Renal pelvis (tissue), 12 donors: Measurements from ENCODE around the gene NUDT22. TPM values are rescaled to one million over a fixed set of nuclear protein-coding genes. Genes with fewer than 3 reads are reported as not detected.

Source experiments
- DNase-seq: peaks from one replicate; pipeline ENCODE4 v3.0.0-alpha.2; 2013
- long read RNA-seq, 16 experiments: transcript quantifications; one replicate each; lab custom pipeline, GENCODE V29; 2026
- polyA plus RNA-seq, 3 donors: library from polyadenylated mRNA; unstranded; fragments of 120-200 nt; gene quantifications; one replicate each; pipeline ENCODE4 v1.2.1, GENCODE V29; 2013; ENCODE audit not compliant: insufficient read length in 3 of 3

NUDT22 gene
- polyA plus RNA-seq, result 10 to 100 TPM; 27.9 to 34.4 (median 30.1) TPM
- long read RNA-seq, donor 1, partial matches to known transcripts, result 7 of 13 reads
- long read RNA-seq, donor 1, other reads (novel, unspliced or antisense), result 0 of 13 reads
- long read RNA-seq, donor 2, transcript NUDT22-201 (6 exons, 1,094 nt), result major isoform, 11 of 15 reads
- long read RNA-seq, donor 2, partial matches to known transcripts, result 0 of 15 reads
- long read RNA-seq, donor 2, other reads (novel, unspliced or antisense), result 0 of 15 reads
- long read RNA-seq, donor 3, partial matches to known transcripts, result 0 of 5 reads
- long read RNA-seq, donor 3, other reads (novel, unspliced or antisense), result 0 of 5 reads
- long read RNA-seq, donor 4, transcript NUDT22-201 (6 exons, 1,094 nt), result major isoform, 9 of 107 reads
- long read RNA-seq, donor 4, partial matches to known transcripts, result 61 of 107 reads
- long read RNA-seq, donor 4, other reads (novel, unspliced or antisense), result 35 of 107 reads
- long read RNA-seq, donor 5, transcript NUDT22-201 (6 exons, 1,094 nt), result major isoform, 6 of 7 reads
- long read RNA-seq, donor 5, partial matches to known transcripts, result 0 of 7 reads
- long read RNA-seq, donor 5, other reads (novel, unspliced or antisense), result 0 of 7 reads
- long read RNA-seq, donor 6, transcript NUDT22-201 (6 exons, 1,094 nt), result major isoform, 5 of 10 reads
- long read RNA-seq, donor 6, partial matches to known transcripts, result 0 of 10 reads
- long read RNA-seq, donor 6, other reads (novel, unspliced or antisense), result 0 of 10 reads
- long read RNA-seq, donor 7, transcript NUDT22-201 (6 exons, 1,094 nt), result major isoform, 6 of 13 reads
- long read RNA-seq, donor 7, partial matches to known transcripts, result 6 of 13 reads
- long read RNA-seq, donor 7, other reads (novel, unspliced or antisense), result 0 of 13 reads
- long read RNA-seq, donor 8, partial matches to known transcripts, result 0 of 2 reads
- long read RNA-seq, donor 8, other reads (novel, unspliced or antisense), result 0 of 2 reads
- long read RNA-seq, donor 9, transcript NUDT22-201 (6 exons, 1,094 nt), result major isoform, 10 of 23 reads
- long read RNA-seq, donor 9, partial matches to known transcripts, result 6 of 23 reads
- long read RNA-seq, donor 9, other reads (novel, unspliced or antisense), result 5 of 23 reads
- long read RNA-seq, donor 10, partial matches to known transcripts, result 7 of 16 reads
- long read RNA-seq, donor 10, other reads (novel, unspliced or antisense), result 0 of 16 reads
- long read RNA-seq, donor 11, partial matches to known transcripts, result 0 of 9 reads
- long read RNA-seq, donor 11, other reads (novel, unspliced or antisense), result 0 of 9 reads
- long read RNA-seq, donor 12, transcript NUDT22-201 (6 exons, 1,094 nt), result major isoform, 7 of 16 reads
- long read RNA-seq, donor 12, partial matches to known transcripts, result 6 of 16 reads
- long read RNA-seq, donor 12, other reads (novel, unspliced or antisense), result 0 of 16 reads
- long read RNA-seq, donor 13, transcript NUDT22-201 (6 exons, 1,094 nt), result major isoform, 5 of 7 reads
- long read RNA-seq, donor 13, partial matches to known transcripts, result 0 of 7 reads
- long read RNA-seq, donor 13, other reads (novel, unspliced or antisense), result 0 of 7 reads
- long read RNA-seq, donor 14, result 0 reads
- long read RNA-seq, donor 15, transcript NUDT22-201 (6 exons, 1,094 nt), result major isoform, 18 of 26 reads
- long read RNA-seq, donor 15, partial matches to known transcripts, result 0 of 26 reads
- long read RNA-seq, donor 15, other reads (novel, unspliced or antisense), result 0 of 26 reads
- long read RNA-seq, donor 16, transcript NUDT22-201 (6 exons, 1,094 nt), result major isoform, 8 of 21 reads
- long read RNA-seq, donor 16, partial matches to known transcripts, result 5 of 21 reads
- long read RNA-seq, donor 16, other reads (novel, unspliced or antisense), result 5 of 21 reads

- peak; percentile 88 for DNase-seq
These were observed at the start of gene NUDT22, which contains the start of gene TRPT1 for GRCh38 chr11:64225608-64226506. TSS of gene NUDT22 (plus strand) at chr11:64226274. CDS start at chr11:64226653, 379 bp downstream. TSS of gene TRPT1 (minus strand) at chr11:64226186. CDS start at chr11:64225860, 326 bp downstream.

GRCh38 chr11:64176751-64177150 is 49.3 kb upstream of the NUDT22 start:
- no peak for DNase-seq

- DNase-seq, result no peak
These were observed 47.9 kb upstream of the NUDT22 start for GRCh38 chr11:64178203-64178602.

- DNase-seq, result no peak
These were observed 47.0 kb upstream of the NUDT22 start for GRCh38 chr11:64178951-64179639.

- no peak for DNase-seq
These were observed 45.2 kb upstream of the NUDT22 start for GRCh38 chr11:64180891-64181290.

- DNase-seq, result peak; percentile 76
These were observed 44.3 kb upstream of the NUDT22 start for GRCh38 chr11:64181506-64182411.

- DNase-seq, result no peak
These were observed 42.2 kb upstream of the NUDT22 start for GRCh38 chr11:64183890-64184289.

GRCh38 chr11:64185175-64185692 is 40.8 kb upstream of the NUDT22 start:
- DNase-seq, result no peak

GRCh38 chr11:64185693-64186491 is 40.2 kb upstream of the NUDT22 start, which contains the start of gene STIP1:
TSS of gene STIP1 (plus strand) at chr11:64186171. CDS start at chr11:64186262, 91 bp downstream.
- DNase-seq, result peak; percentile 100

- DNase-seq, result no peak
These were observed 39.4 kb upstream of the NUDT22 start for GRCh38 chr11:64186492-64187165.

- no peak for DNase-seq
These were observed 33.6 kb upstream of the NUDT22 start for GRCh38 chr11:64192434-64192833.

GRCh38 chr11:64196626-64197025 is 29.4 kb upstream of the NUDT22 start:
- DNase-seq, result no peak

GRCh38 chr11:64198511-64198910 is 27.6 kb upstream of the NUDT22 start:
- no peak for DNase-seq

- no peak for DNase-seq
These were observed 24.5 kb upstream of the NUDT22 start for GRCh38 chr11:64201543-64201942.

GRCh38 chr11:64202992-64203391 is 23.1 kb upstream of the NUDT22 start:
- no peak for DNase-seq
